HEK293 (cell line): ENCODE data around the gene ABHD8.

ENCODE experiments used
- ELK4 ChIP-seq: IDR thresholded peaks from 2 replicates; pipeline ENCODE4 v1.6.1; 2011; ENCODE audit warnings: mild to moderate bottlenecking, low read depth, low read length, borderline replicate concordance
- HIC1 ChIP-seq: fragments of 450-650 bp; formaldehyde crosslinking; IDR thresholded peaks from 2 replicates; pipeline ENCODE4 v1.5.1; 2016; ENCODE audit warnings: missing biosample characterization, missing genetic modification characterization
- HOXC10 ChIP-seq: sonication (generic); formaldehyde crosslinking; IDR thresholded peaks from 2 replicates; pipeline ENCODE4 v1.8.1; 2023; ENCODE audit warnings: mild to moderate bottlenecking, missing genetic modification reagents
- IKZF3 ChIP-seq: fragments of 450-650 bp; IDR thresholded peaks from 2 replicates; pipeline ENCODE4 v1.5.0; 2018; ENCODE audit warnings: missing biosample characterization, mild to moderate bottlenecking, missing genetic modification characterization, moderate library complexity
- KLF8 ChIP-seq: fragments of 450-650 bp; formaldehyde crosslinking; IDR thresholded peaks from 2 replicates; pipeline ENCODE4 v1.5.1; 2016; ENCODE audit warnings: missing biosample characterization, missing genetic modification characterization
- SP3 ChIP-seq: fragments of 450-650 bp; formaldehyde crosslinking; IDR thresholded peaks from 2 replicates; pipeline ENCODE4 v1.5.1; 2016; ENCODE audit warnings: missing biosample characterization, missing genetic modification characterization
- TRIM28 ChIP-seq: IDR thresholded peaks from 2 replicates; pipeline ENCODE4 v1.6.1; 2011; ENCODE audit warnings: low read length, control low read depth, borderline replicate concordance
- ZBTB1 ChIP-seq: fragments of 450-650 bp; formaldehyde crosslinking; IDR thresholded peaks from 2 replicates; pipeline ENCODE4 v1.5.1; 2016; ENCODE audit warnings: missing biosample characterization, missing genetic modification characterization
- ZBTB8A ChIP-seq: fragments of 450-650 bp; formaldehyde crosslinking; IDR thresholded peaks from 2 replicates; pipeline ENCODE4 v1.5.1; 2016; ENCODE audit warnings: missing biosample characterization, missing genetic modification characterization
- ZFP37 ChIP-seq: fragments of 450-650 bp; formaldehyde crosslinking; IDR thresholded peaks from 2 replicates; pipeline ENCODE4 v1.5.1; 2016; ENCODE audit warnings: missing biosample characterization, missing genetic modification characterization
- ZNF121 ChIP-seq: fragments of 450-650 bp; formaldehyde crosslinking; IDR thresholded peaks from 2 replicates; pipeline ENCODE4 v1.5.1; 2016; ENCODE audit warnings: missing biosample characterization, missing genetic modification characterization
- ZNF132 ChIP-seq: fragments of 450-650 bp; formaldehyde crosslinking; IDR thresholded peaks from 2 replicates; pipeline ENCODE4 v1.5.1; 2017; ENCODE audit warnings: missing biosample characterization, missing genetic modification characterization, borderline replicate concordance
- ZNF133 ChIP-seq: fragments of 450-650 bp; formaldehyde crosslinking; IDR thresholded peaks from 2 replicates; pipeline ENCODE4 v1.5.1; 2016; ENCODE audit warnings: missing biosample characterization, missing genetic modification characterization
- ZNF175 ChIP-seq: fragments of 450-650 bp; formaldehyde crosslinking; IDR thresholded peaks from 2 replicates; pipeline ENCODE4 v1.5.1; 2016; ENCODE audit warnings: missing biosample characterization, missing genetic modification characterization
- ZNF19 ChIP-seq: fragments of 450-650 bp; formaldehyde crosslinking; IDR thresholded peaks from 2 replicates; pipeline ENCODE4; 2016; ENCODE audit warnings: missing biosample characterization, missing genetic modification characterization, low read depth
- ZNF202 ChIP-seq: fragments of 450-650 bp; formaldehyde crosslinking; IDR thresholded peaks from 2 replicates; pipeline ENCODE4 v1.5.1; 2016; ENCODE audit warnings: missing biosample characterization, missing genetic modification characterization, borderline replicate concordance
- ZNF23 ChIP-seq: fragments of 450-650 bp; formaldehyde crosslinking; IDR thresholded peaks from 2 replicates; pipeline ENCODE4 v1.5.1; 2016; ENCODE audit warnings: missing biosample characterization, missing genetic modification characterization, borderline replicate concordance
- ZNF335 ChIP-seq: fragments of 450-650 bp; formaldehyde crosslinking; conservative IDR thresholded peaks from 2 replicates; pipeline ENCODE4 v1.5.1; 2016; ENCODE audit warnings: missing biosample characterization, missing genetic modification characterization
- ZNF433 ChIP-seq: fragments of 450-650 bp; formaldehyde crosslinking; IDR thresholded peaks from 2 replicates; pipeline ENCODE4 v1.5.1; 2016; ENCODE audit warnings: missing biosample characterization, missing genetic modification characterization, low read depth
- ZNF510 ChIP-seq: fragments of 450-650 bp; formaldehyde crosslinking; IDR thresholded peaks from 2 replicates; pipeline ENCODE4 v1.5.1; 2018; ENCODE audit warnings: mild to moderate bottlenecking, missing genetic modification characterization, missing biosample characterization; ENCODE audit not compliant: insufficient replicate concordance
- ZNF549 ChIP-seq: fragments of 450-650 bp; IDR thresholded peaks from 2 replicates; pipeline ENCODE4 v1.5.1; 2018; ENCODE audit warnings: missing biosample characterization, missing genetic modification characterization, mild to moderate bottlenecking, inconsistent platforms, moderate library complexity
- ZNF558 ChIP-seq: fragments of 450-650 bp; formaldehyde crosslinking; IDR thresholded peaks from 2 replicates; pipeline ENCODE4 v1.5.1; 2016; ENCODE audit warnings: missing biosample characterization, missing genetic modification characterization
- ZNF561 ChIP-seq: fragments of 450-650 bp; IDR thresholded peaks from 2 replicates; pipeline ENCODE4 v1.5.1; 2018; ENCODE audit warnings: missing biosample characterization, missing genetic modification characterization, borderline replicate concordance
- ZNF623 ChIP-seq: fragments of 450-650 bp; formaldehyde crosslinking; IDR thresholded peaks from 2 replicates; pipeline ENCODE4 v1.5.1; 2016; ENCODE audit warnings: missing biosample characterization, missing genetic modification characterization
- ZNF629 ChIP-seq: fragments of 450-650 bp; formaldehyde crosslinking; IDR thresholded peaks from 2 replicates; pipeline ENCODE4 v1.5.1; 2017; ENCODE audit warnings: missing biosample characterization, missing genetic modification characterization
- ZNF747 ChIP-seq: fragments of 450-650 bp; formaldehyde crosslinking; IDR thresholded peaks from 2 replicates; pipeline ENCODE4 v1.5.1; 2016; ENCODE audit warnings: missing biosample characterization, missing genetic modification characterization
- ZNF768 ChIP-seq: fragments of 450-650 bp; formaldehyde crosslinking; IDR thresholded peaks from 2 replicates; pipeline ENCODE4 v1.5.1; 2018; ENCODE audit warnings: missing biosample characterization, mild to moderate bottlenecking, missing genetic modification characterization
- ZNF843 ChIP-seq: fragments of 450-650 bp; formaldehyde crosslinking; IDR thresholded peaks from 2 replicates; pipeline ENCODE4 v1.5.1; 2016; ENCODE audit warnings: missing biosample characterization, missing genetic modification characterization
- ZSCAN18 ChIP-seq: fragments of 450-650 bp; formaldehyde crosslinking; IDR thresholded peaks from 2 replicates; pipeline ENCODE4 v1.5.1; 2016; ENCODE audit warnings: missing biosample characterization, missing genetic modification characterization
- TF ChIP-seq, protein P1 (sequence below): fragments of 450-650 bp; formaldehyde crosslinking; IDR thresholded peaks from 2 replicates; pipeline ENCODE4 v1.5.1; 2016; ENCODE audit warnings: missing biosample characterization, missing genetic modification characterization
- TF ChIP-seq, protein P2 (sequence below): fragments of 450-650 bp; formaldehyde crosslinking; IDR thresholded peaks from 2 replicates; pipeline ENCODE4 v1.5.1; 2016; ENCODE audit warnings: missing biosample characterization, missing genetic modification characterization, borderline replicate concordance

ABHD8 gene

DNA sequence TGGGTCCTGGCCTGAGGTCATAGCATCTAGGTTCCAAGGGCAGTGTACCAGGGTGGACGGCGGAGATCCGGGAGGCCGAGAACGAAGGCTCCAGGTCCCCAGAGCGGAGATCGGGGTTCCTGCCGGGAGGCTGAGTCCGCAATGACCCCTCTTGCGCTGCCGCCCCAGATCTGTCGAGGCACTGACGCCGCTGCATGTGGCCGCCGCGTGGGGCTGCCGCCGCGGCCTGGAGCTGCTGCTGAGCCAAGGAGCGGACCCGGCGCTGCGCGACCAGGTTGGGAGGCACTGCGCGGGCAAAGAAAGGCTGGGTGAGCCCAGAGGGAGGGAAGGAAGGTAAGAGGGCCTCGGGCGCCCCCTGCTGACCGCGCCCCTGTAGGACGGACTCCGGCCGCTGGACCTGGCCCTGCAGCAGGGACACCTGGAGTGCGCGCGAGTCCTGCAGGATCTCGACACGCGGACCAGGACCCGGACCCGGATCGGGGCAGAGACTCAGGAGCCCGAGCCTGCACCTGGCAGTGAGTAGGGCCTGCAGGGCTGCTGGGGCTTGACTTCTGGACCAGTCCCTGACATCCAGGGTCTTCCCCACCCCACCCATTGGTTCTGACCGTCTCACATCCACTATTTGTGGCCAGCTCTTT lies 20.6 kb downstream of the ABHD8 start (continued):
- TF ChIP-seq, protein P1, sequence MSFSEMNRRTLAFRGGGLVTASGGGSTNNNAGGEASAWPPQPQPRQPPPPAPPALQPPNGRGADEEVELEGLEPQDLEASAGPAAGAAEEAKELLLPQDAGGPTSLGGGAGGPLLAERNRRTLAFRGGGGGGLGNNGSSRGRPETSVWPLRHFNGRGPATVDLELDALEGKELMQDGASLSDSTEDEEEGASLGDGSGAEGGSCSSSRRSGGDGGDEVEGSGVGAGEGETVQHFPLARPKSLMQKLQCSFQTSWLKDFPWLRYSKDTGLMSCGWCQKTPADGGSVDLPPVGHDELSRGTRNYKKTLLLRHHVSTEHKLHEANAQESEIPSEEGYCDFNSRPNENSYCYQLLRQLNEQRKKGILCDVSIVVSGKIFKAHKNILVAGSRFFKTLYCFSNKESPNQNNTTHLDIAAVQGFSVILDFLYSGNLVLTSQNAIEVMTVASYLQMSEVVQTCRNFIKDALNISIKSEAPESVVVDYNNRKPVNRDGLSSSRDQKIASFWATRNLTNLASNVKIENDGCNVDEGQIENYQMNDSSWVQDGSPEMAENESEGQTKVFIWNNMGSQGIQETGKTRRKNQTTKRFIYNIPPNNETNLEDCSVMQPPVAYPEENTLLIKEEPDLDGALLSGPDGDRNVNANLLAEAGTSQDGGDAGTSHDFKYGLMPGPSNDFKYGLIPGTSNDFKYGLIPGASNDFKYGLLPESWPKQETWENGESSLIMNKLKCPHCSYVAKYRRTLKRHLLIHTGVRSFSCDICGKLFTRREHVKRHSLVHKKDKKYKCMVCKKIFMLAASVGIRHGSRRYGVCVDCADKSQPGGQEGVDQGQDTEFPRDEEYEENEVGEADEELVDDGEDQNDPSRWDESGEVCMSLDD (tag by site-specific recombination): 0 out of 2 replicates have a peak, but pooled peaks have one; percentile 26
- TF ChIP-seq ZNF121 (tag by site-specific recombination) (peak; percentile 63; the same call in 1 of the 2 replicates), ZFP37 (peak; percentile 69; the same call in 1 of the 2 replicates), ZNF843 (tag by site-specific recombination) (no peak), ZNF202 (tag by site-specific recombination) (no peak), ZNF433 (tag by site-specific recombination) (no peak), ZNF561 (tag by site-specific recombination) (no peak; the same call in 1 of the 2 replicates), ZNF510 (tag by site-specific recombination) (no peak), ZNF19 (tag by site-specific recombination) (no peak), HIC1 (tag by site-specific recombination) (peak; percentile 89), ZNF549 (tag by site-specific recombination) (no peak), ZNF132 (no peak), ZNF747 (tag by site-specific recombination) (no peak), SP3 (tag by site-specific recombination) (no peak), ZNF175 (tag by site-specific recombination) (no peak), ZNF768 (no peak), ZBTB8A (peak; percentile 85), ZNF623 (no peak), ZNF133 (tag by site-specific recombination) (no peak), ZSCAN18 (no peak), KLF8 (tag by site-specific recombination) (no peak; the same call in 1 of the 2 replicates), ZNF23 (tag by site-specific recombination) (no peak), HOXC10 (0 out of 2 replicates have a peak, but pooled peaks have one; percentile 15), ZNF558 (tag by site-specific recombination) (no peak), ELK4 (no peak), TRIM28 (peak; percentile 20; the same call in 1 of the 2 replicates), ZNF629 (tag by site-specific recombination) (peak; percentile 37; the same call in 1 of the 2 replicates), IKZF3 (tag by site-specific recombination) (peak; percentile 29; the same call in 1 of the 2 replicates), ZBTB1 (no peak), ZNF335 (tag by site-specific recombination) (no peak)
- TF ChIP-seq, protein P2, sequence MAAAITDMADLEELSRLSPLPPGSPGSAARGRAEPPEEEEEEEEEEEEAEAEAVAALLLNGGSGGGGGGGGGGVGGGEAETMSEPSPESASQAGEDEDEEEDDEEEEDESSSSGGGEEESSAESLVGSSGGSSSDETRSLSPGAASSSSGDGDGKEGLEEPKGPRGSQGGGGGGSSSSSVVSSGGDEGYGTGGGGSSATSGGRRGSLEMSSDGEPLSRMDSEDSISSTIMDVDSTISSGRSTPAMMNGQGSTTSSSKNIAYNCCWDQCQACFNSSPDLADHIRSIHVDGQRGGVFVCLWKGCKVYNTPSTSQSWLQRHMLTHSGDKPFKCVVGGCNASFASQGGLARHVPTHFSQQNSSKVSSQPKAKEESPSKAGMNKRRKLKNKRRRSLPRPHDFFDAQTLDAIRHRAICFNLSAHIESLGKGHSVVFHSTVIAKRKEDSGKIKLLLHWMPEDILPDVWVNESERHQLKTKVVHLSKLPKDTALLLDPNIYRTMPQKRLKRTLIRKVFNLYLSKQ (tag by site-specific recombination): no peak
